WI38 (cell line): Measurements from ENCODE around the gene ZNF81.
"Not testable (repeated sequence)": the region's sequence is repeated elsewhere in the genome, so short reads cannot be mapped to it uniquely, and the experiment has no call there.

Experiments
- H3K4me3 ChIP-seq: 2 replicates; pipeline ENCODE4 v1.5.1; 2011; ENCODE audit warnings: low read depth, mild to moderate bottlenecking, control low read depth, low read length
- CTCF ChIP-seq: IDR thresholded peaks from 2 replicates; pipeline ENCODE4 v1.5.1; 2012; ENCODE audit warnings: low read depth, mild to moderate bottlenecking, control low read depth, low read length

Gene ZNF81

GRCh38 chrX:47960406-47960805 lies 123.7 kb downstream of the ZNF81 start:
- TF ChIP-seq CTCF = no peak

GRCh38 chrX:47961830-47962229 lies 125.1 kb downstream of the ZNF81 start:
- not testable (repeated sequence) for H3K4me3 ChIP-seq

More at GRCh38 chrX:47960406-47960805, 123.7 kb downstream of the ZNF81 start:
- no peak overlapping the region for H3K4me3 ChIP-seq

GRCh38 chrX:47965526-47965925 lies 128.8 kb downstream of the ZNF81 start:
- H3K4me3 ChIP-seq = not testable (repeated sequence)
